Activated gamma-delta T cell treated with Interleukin-2 at 50 U/mL for 16 hours (primary cell): ENCODE measurements around the gene VPREB3.
A peak's percentile ranks its signal among the peaks of the same experiment; 100 is the strongest.

Source experiments
- DNase-seq: peaks from one replicate; pipeline ENCODE4 v3.0.0-alpha.2; 2020

The VPREB3 gene, protein sequence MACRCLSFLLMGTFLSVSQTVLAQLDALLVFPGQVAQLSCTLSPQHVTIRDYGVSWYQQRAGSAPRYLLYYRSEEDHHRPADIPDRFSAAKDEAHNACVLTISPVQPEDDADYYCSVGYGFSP

DNA sequence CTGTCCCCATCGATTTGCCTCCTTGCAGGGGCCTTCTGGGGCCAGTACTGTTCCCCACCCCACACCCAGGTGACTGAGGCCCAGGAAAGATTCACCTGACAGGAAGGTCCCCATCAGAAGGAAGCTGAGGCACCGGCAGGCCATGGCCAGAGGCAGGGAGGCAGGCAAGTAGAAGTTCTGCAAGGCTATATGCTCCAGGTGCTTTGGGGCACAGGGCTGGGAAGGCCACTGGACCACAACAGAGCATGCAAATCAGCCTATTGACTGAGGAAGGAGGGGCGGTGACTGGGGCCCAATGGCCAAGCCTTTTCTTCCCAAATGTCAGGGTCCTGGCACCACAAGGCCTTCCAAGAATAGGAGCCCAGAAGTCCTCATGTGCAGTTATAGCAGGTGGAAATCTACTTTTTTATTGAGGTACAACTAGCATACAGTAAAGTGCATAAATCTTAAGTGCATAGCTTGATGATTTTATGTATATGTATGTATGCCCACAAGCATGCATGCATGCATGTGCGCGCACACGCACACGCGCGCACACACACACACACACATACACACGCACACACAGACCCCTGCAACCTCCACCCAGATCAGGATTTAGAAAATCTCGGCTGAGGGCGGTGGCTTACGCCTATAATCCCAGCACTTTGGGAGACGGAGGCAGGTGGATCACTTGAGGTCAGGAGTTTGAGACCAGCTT lies at the start of gene VPREB3:
TSS of gene VPREB3 (minus strand) at position 206 of the 700 bp plus-strand sequence. CDS start at position 144, 62 bp downstream.
- no peak for DNase-seq

DNA sequence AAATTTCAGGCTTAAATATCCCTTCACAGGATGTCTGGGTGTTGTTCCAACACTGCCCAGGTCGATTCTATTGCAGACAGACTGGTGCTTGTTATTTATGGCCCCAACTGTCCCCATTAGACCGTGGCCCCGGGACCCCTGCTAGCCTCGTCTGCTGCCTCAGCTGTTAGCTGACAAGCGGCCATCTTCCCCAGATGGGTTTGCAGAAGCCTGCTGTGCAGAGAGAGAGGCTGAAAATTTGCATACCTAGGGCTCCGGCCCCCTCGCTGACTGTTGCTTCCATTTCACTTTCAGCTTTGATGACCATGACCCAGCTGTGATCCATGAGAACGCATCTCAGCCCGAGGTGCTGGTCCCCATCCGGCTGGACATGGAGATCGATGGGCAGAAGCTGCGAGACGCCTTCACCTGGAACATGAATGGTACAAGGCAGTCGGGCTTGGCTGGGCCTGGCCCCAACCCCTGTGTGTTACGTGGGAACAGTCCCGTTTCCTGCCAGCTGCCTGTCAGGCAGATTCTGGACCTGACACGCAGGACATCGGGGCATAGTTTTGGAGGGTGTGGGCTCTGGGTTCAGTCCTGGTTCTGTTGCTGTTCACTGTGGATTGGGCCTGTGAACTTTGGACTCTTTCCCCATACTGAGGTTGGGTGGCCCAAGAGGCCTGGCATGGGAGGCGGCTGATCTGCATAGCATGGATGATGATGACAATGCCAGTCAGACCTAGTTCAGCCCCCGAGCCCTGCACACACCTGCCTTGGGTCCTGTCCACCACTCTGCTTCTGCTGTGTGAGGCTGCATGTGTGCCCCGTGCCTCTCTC lies 49.0 kb upstream of the VPREB3 start:
- DNase-seq, result no peak

DNA sequence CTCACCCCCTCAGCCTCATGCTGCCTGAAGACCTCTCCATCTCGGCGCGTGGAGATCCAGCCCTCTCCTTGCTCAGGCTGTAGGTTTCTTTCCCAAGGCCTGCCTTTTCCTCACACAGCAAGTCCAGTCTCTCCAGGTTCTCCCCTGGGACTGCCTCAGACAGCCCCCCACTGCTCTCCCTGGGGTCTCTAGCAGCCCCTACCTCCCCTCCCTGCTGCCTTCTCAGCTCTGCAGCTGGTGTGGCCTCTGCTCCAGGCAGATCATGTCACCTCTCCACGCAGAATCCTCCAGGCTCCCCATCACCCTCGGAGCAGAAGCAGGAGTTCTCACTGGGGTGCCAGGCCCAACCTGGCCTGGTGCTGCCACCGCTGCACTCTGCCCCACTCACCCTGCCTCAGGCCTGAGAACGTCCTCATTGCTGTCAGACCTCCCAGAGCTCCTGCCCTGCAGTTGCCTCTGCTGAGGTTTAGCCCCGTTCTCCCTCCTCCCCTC lies 47.7 kb upstream of the VPREB3 start:
- DNase-seq, result no peak

DNA sequence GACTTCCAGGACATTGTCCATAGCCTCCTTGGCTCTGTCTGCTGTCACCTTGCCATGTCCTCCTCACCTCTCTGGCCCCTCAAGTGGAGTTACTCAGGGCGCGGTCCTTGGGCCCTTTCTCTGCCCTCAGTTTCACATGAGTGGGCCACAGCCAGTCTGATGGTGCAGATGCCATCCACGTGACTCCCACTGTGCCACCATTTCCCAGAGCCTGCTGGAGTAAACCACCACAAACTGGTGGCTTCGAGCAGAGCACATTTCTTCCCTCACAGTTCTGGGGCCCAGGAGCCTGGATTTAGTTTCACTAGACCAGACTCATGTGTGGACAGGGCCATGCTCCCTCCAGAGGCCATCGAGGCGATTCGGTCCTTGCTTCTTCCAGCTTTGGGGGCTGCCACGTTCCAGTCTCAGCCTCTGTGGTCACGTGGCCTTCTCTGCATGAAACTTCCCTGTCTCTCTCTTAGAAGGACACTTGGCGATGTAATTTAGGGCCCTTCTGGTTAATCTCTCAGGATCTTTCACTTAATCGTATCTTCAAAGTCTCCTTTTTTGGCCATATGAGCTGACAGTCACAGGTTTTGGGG lies 47.1 kb upstream of the VPREB3 start:
- DNase-seq, result no peak

DNA sequence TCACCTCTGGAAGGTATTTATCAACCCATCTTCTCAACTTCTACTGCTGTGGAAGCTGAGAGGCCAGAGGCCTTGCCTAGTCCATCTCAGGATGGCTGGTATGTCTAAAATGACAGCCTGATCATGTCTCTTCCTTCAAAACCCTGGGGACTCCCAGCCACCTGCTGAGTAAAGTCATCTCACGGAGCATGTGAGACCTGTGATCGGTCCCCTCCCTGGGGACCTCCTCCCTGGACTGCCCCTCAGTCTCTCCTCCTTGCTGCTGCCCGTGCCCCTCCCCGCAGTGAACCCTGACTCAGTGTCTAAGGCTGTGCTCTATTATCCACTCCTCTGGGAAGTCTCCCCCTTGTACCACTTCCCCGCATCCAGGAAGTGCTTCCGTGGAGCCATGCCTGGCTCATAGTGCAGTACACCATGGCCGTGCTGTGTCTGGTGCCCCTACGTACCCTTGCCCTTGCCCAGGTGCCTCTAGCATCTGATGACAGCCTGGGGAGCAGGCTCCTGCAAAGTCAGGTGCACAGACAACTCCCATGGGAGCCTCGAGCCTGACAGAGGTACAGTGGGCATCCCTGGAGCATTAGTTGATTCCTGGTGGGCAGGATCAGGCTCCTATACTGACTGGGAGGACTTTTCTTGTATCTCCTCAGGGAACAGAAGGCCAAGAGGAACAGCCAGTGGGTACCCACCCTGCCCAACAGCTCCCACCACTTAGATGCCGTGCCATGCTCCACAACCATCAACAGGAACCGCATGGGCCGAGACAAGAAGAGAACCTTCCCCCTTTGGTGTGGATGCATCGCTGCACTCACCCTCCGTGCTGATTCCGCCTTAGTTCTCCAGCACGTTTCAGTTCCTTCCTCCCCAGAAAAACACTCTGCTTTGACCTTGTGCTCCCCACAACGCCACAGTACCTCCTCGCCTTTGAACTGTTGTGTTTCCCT lies 46.3 kb upstream of the VPREB3 start:
- no peak for DNase-seq

DNA sequence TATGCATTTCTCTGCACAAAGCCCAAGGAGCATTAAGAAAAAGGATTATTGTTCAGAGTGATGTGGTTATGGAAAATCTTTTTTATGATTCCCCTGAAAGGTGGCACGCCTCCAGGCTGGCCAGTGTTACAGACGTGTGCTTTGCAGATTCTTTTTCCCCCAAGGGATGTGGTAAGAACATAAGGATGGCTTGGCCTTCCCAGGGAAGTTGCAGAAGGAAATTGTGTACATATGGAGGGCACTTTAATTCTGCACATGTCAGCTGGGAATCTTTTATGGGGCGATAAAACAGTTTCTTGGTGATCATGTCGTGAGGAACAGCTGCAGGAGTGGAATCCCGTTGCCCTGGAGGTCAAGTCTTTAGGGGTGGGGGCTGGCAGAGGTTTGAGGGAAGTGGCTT lies 42.2 kb upstream of the VPREB3 start:
- DNase-seq, result no peak

DNA sequence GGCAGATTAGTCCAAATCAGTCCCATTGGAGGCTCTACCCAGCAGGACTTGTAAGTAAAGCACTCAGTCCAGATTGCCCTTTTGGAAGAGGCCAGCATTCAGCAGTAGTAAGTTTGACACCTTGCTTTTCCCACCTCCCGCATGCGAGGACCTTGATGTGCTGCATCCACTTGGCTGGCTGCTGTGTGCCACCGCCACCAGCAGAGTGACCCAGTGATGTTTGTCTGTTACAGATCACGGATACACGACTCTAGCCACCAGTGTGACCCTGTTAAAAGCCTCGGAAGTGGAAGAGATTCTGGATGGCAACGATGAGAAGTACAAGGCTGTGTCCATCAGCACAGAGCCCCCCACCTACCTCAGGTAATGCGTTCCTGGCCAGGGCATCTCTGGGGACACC lies 39.1 kb upstream of the VPREB3 start:
- no peak for DNase-seq

DNA sequence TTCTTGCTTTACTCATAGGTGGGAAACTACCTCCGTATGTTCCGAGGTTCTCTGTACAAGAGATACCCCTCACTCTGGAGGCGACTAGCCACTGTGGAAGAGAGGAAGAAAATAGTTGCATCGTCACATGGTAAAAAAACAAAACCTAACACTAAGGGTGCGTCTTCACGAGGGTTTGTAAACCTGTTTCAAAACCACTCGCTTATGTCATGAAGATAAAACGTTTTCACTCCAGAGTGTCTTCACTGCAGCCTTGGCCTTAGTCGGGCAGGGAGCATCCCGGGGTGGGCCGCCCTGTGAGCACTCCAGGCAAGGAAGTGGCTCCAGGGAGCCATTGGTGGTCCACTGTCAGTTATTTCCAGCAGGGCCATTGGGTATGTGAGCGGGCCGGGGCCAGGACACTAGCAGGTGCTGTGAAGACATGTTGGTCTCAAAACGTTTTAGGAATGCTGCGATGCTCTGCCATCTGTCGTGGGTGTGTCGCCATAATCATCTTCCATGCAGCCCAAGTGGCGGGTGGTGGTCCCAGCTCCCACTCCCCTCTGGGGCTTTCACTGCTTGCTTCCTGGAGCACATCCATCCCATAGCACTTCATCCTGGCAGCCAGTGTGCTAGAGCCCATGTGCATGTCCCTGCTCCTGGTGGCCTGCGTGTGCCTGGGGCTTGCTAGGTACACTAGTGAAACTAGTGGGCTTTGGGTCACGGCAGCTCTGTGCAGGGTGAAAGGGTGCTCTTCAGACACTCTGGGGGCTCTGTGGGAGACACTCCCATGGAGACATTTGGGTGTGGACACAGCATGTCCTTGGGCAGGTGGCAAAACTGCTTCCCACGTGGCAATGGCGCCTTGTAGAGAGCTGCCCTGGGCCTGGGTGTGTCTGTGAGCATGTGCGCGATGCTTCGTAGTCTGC lies 37.8 kb upstream of the VPREB3 start:
- DNase-seq, result no peak

DNA sequence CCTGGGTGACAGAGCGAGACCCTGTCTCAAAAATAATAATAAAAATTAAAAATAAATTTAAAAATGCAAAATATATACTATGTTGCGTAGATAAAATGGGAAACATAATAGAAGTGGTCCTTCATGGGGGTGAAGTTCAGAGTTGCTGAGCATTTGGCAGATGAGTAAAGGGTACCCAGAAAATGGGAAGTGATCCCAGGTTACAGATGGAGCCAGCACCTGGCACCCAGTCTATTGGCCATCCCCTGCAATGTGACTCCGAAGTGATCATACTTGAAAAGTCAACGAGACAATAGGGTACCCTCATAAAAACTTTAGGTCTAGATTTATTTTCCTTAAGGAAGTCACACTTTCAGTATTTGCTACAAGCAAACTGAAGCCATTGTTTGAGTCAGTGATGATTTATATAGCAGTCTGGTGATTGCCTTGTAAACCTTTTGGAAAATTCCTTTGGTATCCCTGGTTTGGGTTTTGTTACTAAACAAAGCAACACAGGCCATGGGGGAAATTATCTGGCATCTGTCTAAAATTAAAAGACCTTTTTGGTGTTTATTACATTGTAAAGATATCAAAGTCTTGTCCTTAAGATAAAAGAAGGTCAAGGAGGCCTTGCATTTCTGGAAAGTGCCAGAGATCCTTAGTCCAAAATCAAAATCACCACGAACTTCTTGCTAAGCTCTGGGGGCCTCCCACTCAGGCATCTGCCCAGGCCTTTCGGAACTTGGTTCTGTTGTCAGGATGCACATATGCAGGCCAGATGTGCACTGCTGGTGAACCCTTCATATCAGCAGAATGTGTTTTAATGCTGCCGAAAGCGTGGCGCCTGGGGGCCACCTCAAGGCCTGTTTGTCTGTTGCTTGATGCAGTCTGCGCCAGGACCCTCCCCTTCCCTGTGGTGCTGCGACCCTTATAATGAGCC lies 36.9 kb upstream of the VPREB3 start:
- DNase-seq, result no peak

DNA sequence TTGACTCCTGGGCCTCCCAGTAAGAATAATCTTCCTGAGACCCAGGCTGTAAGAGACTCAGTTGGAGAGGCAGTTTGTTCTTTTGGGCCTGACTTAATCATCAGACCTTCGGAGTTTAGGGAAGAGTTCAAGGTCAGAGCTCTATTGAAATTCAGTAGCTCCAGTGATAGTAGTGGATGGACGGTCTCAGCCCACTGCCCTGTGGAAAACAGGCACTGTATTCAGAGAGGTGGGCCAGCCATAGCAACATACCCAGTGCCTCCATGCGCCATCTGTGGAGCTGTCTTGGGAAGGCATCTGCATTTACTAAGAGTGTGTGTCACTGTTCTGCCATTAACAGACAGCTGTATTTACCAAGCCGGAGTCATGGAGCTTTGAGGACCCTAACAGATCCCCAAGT lies 35.4 kb upstream of the VPREB3 start:
- no peak for DNase-seq

DNA sequence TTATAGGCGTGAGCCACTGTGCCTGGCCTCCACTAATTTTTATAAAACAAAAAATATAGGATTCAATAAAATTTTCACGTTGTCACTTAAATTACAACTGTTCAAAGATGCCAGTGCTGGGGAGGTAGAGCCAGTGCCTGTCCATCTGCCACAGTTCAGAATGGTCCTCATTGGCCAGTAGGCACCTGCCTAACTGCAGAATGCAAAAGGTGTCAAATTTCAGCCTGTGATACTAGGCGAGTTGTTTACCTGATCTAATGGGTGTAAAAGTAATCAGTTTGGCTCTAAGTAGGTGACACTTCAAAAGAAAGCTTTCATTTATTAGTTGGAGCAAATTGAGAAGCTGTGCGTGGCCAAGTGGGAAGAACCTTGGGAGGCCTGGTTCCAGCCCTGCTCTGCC lies 34.9 kb upstream of the VPREB3 start:
- DNase-seq, result no peak

DNA sequence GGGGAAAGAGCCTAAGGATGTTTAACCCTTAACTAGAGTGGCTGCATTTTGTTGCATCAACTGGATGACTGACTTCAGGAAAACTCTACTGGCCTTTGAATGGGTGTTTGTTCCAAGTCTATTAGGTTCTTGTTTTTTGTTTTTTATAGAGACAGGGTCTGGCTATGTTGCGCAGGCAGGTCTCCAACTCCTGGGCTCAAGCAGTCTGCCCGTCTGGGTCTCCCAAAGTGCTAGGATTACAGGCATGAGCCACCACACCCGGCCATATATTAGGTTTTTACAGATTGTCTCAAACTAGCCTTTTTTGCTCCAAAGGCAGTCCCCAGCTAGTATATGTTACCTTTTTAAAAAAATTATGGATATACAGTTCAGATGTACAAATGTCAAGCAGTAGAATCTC lies 33.7 kb upstream of the VPREB3 start:
- no peak for DNase-seq

DNA sequence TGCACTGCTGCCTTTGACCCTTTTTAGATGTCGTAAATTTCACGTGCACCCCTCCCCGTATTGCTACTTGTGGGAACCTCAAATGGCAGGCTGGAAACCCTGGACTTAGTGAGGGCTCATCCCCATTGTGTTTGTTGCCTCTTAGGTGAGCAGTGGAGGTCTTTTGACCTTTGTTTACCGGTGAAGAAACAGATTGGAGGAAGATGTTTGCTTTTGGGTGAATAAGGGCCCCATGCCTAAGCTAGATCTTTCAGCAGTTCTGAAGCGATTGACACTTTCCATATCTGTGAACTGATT lies 33.3 kb upstream of the VPREB3 start:
- no peak for DNase-seq

DNA sequence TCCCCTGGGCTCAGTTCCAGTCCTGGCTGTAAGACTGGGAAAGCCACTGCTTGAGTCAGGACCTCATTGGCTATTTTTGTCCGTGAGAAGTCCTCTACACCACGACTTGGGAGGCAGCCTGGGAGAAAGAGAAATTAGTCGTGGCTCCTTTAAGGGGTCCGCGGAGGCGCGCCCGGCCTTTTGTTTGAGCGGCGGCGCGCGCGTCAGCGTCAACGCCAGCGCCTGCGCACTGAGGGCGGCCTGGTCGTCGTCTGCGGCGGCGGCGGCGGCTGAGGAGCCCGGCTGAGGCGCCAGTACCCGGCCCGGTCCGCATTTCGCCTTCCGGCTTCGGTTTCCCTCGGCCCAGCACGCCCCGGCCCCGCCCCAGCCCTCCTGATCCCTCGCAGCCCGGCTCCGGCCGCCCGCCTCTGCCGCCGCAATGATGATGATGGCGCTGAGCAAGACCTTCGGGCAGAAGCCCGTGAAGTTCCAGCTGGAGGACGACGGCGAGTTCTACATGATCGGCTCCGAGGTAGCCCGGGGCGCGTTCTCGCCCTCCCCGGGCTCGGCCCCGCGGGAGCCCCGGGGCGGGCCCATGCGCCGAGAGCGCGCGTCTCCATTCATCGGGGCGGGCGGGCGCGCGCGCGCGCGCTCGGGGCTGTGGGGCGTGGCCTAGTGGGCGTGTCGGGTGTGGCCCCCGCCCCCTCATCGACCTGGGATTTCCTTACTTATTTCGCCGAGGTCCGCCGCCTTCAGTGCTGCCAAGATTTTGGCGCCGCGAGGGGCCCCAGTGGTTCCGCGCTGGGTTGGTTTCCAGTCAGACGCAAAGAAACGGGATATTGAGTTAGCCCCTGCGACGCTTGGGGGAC lies 32.8 kb upstream of the VPREB3 start, which contains the start of gene SMARCB1:
TSS of gene SMARCB1 (plus strand) at position 215 of the 848 bp plus-strand sequence. CDS start at position 419, 204 bp downstream.
- peak; percentile 84 for DNase-seq

DNA sequence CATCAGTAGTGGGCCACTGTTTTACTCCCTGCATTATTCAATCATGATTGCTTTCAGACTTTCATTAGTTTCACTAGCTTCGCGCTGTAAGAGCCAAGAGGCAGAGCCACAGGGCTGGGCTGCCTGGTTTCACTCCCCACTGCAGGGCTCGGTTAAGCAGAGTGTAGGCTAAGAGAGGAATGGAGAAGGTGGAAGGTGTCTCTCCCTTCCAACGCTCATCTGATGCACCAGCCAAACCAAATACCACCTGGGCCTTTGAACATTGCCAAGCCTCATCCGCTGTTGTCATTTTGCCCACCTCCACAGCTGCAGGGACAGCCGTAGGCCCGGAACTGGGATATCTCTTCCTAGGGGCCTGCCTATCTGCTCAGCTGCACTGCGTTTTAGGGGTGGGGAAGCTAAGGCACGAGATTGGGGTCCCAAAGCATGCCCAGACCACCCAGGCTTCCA lies 32.1 kb upstream of the VPREB3 start:
- no peak for DNase-seq

DNA sequence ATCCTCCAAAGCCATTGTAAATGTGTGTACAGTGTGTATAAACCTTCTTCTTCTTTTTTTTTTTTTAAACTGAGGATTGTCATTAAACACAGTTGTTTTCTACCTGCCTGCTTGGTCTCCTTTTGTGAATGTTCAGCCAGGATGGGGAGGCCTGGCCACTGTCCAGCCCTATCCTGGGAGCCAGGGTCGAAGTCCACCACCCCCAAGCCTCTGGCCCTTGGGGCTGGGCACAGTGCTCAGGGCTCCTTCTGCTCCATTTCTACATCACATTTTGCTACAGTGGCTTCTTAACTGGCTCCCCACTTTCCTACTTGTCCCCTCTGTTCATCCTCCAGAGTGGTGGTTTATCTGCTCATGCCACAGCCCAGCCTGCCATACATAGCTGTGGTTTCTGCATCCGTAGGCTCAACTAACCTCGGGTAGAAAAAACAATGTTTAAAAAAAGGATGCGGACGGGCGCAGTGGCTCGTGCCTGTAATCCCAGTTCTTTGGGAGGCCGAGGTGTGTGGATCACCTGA lies 30.0 kb upstream of the VPREB3 start:
- no peak for DNase-seq

DNA sequence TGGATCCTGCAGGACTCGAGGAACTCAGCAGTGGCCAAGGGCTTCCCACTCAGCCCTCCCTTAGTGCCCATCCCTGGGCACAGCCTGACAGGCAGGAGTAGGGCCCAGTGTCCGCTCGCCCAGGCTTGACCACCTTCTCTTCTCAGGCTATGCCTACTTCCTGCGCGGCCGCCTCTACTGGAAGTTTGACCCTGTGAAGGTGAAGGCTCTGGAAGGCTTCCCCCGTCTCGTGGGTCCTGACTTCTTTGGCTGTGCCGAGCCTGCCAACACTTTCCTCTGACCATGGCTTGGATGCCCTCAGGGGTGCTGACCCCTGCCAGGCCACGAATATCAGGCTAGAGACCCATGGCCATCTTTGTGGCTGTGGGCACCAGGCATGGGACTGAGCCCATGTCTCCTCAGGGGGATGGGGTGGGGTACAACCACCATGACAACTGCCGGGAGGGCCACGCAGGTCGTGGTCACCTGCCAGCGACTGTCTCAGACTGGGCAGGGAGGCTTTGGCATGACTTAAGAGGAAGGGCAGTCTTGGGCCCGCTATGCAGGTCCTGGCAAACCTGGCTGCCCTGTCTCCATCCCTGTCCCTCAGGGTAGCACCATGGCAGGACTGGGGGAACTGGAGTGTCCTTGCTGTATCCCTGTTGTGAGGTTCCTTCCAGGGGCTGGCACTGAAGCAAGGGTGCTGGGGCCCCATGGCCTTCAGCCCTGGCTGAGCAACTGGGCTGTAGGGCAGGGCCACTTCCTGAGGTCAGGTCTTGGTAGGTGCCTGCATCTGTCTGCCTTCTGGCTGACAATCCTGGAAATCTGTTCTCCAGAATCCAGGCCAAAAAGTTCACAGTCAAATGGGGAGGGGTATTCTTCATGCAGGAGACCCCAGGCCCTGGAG lies 29.3 kb upstream of the VPREB3 start:
- no peak for DNase-seq

DNA sequence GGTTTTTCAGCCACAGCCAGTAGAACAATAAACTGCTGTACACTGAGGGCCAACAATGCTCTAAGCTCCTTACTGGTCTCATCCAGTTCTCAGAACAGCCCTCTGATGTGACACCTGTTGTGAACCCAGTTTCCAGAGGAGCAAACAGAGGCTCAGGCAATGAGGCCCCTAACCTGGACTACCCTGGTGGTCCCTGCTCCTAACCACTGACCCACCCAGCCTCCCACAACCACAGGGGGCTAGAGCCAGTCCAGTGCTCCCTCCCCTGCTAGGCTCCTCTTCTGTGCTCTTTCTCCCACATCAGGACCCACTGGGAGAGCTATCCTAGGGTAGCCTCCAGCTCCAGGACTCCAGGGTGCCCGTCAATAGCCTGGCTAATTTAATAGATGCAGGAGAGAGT lies 28.5 kb upstream of the VPREB3 start:
- DNase-seq, result no peak
